GM18861 (cell line): ENCODE measurements around the gene GBA2.
A peak's percentile ranks its signal among the peaks of the same experiment; 100 is the strongest.

ENCODE experiments used
- ATAC-seq: cut with Tn5 transposase; IDR thresholded peaks from one replicate; pipeline ENCODE4 v1.9.1; 2021; ENCODE audit not compliant: unreplicated experiment

Gene GBA2

DNA sequence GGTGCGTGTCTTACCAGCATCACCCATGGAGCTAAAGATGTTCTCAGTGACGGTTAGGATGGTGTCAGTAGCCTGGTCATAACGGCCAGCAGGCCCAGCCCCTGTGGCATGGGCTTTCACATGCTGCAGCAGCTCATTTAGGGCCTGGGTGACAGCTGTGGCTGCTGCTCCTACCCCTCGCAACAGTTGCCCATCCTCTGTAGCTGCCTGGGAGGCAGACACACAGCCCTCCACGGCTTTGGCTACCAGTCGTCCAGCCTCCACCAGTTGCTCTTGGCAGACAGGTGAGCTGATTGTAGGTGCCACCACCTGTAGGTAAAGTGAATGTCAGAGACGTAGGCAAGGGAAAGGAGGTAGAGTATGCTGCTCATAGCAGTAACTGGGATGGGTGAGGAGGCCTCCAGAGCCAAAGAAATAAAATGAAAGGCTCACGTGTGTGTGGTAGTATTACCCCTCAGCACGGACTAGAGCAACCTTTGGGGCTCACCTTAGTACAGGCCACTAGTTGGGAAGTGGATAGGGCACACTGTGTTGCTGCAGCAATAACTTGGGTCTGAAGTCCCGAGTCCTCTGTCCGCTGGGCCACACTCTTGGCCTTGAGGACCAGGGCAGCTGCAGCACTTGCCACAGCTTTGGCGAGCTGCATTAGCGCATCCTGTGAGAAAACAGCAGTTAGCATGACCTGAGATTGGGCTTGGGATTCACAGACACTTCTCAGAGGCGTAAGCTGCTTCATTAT, 31.7 kb downstream of the GBA2 start:
- no peak for ATAC-seq

DNA sequence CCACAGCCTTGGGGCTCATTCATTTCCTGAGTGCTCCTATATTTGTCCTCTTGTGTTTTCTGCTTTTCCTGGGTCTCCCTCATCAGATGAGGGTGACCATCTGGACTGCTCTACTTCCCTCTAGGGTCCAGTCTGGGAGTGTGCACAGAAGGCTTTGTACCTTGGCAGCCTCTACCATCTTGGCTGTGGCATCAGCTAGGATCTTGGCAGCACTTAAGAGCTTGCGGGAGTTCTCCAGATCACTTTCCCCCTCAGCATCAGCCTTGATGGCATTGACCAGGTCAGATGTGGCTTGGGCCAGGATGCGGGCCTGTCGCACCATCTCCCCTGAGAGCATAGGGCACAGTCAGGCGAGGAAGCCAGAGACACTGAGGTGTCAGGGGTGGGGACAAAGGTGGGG, 32.8 kb downstream of the GBA2 start:
- no peak for ATAC-seq

- no peak for ATAC-seq
Measured at GRCh38 chr9:35714579-35715252, 34.3 kb downstream of the GBA2 start.

DNA sequence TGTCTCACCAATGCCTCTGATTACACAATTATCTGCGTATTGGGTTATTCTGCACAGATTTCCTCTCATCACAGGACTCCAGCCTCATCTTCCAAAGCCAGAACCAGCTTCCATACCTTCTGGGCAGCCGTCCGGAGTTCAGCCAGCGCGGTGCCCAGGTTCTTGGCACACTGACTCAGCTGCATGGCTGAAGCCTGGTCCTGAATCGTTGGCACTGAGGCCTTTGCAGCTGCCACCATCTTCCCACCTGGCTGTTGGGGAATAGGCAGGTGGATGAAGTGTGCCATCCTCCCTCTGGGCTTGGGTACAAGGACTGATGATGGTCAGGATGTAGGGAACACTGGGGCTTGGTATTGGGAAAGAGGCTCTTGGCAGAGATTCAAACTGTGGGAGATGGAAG, 34.9 kb downstream of the GBA2 start:
- no peak for ATAC-seq

DNA sequence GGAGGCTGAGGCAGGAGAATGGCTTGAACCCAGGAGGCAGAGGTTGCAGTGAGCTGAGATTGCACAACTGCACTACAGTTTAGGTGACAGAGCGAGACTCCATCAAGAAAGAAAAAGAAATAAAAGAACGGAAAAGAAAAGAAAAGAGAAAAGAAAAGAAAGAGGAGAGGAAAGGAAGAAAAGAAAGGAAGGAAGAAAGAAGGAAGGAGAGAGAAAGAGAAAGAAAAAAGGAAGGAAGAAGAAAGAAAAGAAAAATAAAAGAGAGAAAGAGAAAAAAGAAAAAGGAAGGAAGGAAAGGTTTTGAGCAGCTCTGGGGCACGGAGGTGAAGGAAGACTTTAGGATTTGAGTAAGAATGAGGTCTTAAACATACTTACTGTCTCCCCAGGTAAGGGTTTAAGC, 35.5 kb downstream of the GBA2 start:
- ATAC-seq: no peak

GRCh38 chr9:35712762-35713400, 36.1 kb downstream of the GBA2 start:
- no peak for ATAC-seq

GRCh38 chr9:35711501-35712428, 37.3 kb downstream of the GBA2 start:
- ATAC-seq: no peak

- no peak for ATAC-seq
Measured at GRCh38 chr9:35710818-35711500, 38.1 kb downstream of the GBA2 start.

GRCh38 chr9:35708146-35708545, 40.9 kb downstream of the GBA2 start:
- no peak for ATAC-seq

GRCh38 chr9:35706951-35707350, 42.1 kb downstream of the GBA2 start:
- no peak for ATAC-seq

- no peak for ATAC-seq
Measured at GRCh38 chr9:35705836-35706430, 43.1 kb downstream of the GBA2 start.

- no peak for ATAC-seq
Measured at GRCh38 chr9:35705372-35705771, 43.7 kb downstream of the GBA2 start.

- no peak for ATAC-seq
Measured at GRCh38 chr9:35703906-35704672, 44.9 kb downstream of the GBA2 start.

DNA sequence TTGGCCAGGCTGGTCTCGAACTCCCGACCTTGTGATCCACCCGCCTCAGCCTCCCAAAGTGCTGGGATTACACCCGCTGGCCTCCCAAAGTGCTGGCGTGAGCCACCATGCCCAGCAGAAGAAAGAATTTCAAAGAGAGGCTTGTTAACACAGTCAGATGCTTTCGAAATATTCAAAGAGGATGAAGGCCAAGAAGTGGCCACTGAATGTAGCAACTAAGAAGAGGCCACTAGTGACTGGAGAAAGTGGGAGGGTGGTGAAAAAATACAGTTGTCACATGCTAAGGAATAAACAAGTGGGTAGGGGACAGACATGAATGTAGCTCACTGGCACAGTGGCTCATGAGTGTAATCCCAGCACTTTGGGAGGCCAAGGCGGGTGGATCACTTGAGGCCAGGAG, 46.3 kb downstream of the GBA2 start:
- no peak for ATAC-seq

DNA sequence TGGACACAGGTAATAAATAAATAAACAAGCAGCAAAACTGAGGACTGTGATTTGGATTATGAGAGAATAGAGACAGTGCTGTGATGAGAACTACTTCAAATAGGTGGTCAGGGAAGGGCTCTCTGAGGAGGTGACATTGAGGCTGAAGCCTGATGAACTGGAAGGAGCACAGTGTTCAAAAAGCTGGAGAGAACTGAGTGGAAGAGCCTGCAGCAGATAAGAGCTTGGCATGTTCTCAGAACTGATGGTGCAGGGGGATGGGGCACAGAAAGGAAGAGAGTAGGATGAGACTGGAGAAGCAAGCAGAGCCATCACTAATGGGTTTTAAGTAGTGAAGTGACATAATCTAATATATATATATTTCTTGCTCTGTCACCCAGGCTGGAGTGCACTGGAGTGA, 48.1 kb downstream of the GBA2 start:
- ATAC-seq: no peak

GRCh38 chr9:35700031-35700430, 49.0 kb downstream of the GBA2 start:
- ATAC-seq: no peak

DNA sequence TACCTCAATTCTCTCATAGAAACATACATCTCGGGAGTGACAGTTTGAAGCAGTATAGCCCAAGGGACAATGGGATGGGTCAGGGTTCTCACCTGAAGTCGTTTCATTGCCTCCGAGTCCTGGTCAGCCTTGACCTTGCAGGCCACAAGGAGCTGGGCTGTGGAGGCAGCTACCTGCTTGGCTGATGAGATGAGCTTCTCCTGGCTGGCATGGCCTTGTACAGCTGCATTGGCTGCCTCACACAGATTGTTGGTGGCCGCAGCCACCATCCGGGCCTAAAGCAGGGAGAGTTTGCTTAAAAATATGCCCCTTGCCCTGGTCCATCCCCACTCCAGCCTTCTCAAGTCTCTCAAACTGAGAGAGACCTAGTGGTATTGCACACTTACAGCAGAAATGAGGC, 50.8 kb downstream of the GBA2 start:
- ATAC-seq: no peak

- ATAC-seq: no peak
Measured at GRCh38 chr9:35697486-35697885, 51.5 kb downstream of the GBA2 start.

- ATAC-seq: peak; percentile 84
Measured at GRCh38 chr9:35696520-35697215, 52.4 kb downstream of the GBA2 start.
